Esophagus squamous epithelium (tissue), 4 donors: ENCODE results near the gene LRP8.
"Not testable (repeated sequence)": the region's sequence is repeated elsewhere in the genome, so short reads cannot be mapped to it uniquely, and the experiment has no call there.

Experiments
- POLR2A ChIP-seq, 4 donors: fragments of 450-650 bp; IDR thresholded peaks; one replicate each; pipeline ENCODE4 v1.6.1; 2017; ENCODE audit warnings: antibody characterized with exemption in 4 of 4, mild to moderate bottlenecking in 4 of 4, moderate library complexity in 3 of 4
- TF ChIP-seq, protein P1 (sequence below), 6 experiments: fragments of 450-650 bp in 4 of 6; fragments of 200-600 bp in 2 of 6; sonication (generic) in 2 of 6; IDR thresholded peaks; one replicate each; pipeline ENCODE4 v1.5.1; 2016 to 2019; ENCODE audit warnings: antibody characterized with exemption in 6 of 6, mild to moderate bottlenecking in 4 of 6, moderate library complexity in 4 of 6

GRCh38 chr1:53206083-53206685 lies 121.7 kb downstream of the LRP8 start:
- TF ChIP-seq, protein P1, sequence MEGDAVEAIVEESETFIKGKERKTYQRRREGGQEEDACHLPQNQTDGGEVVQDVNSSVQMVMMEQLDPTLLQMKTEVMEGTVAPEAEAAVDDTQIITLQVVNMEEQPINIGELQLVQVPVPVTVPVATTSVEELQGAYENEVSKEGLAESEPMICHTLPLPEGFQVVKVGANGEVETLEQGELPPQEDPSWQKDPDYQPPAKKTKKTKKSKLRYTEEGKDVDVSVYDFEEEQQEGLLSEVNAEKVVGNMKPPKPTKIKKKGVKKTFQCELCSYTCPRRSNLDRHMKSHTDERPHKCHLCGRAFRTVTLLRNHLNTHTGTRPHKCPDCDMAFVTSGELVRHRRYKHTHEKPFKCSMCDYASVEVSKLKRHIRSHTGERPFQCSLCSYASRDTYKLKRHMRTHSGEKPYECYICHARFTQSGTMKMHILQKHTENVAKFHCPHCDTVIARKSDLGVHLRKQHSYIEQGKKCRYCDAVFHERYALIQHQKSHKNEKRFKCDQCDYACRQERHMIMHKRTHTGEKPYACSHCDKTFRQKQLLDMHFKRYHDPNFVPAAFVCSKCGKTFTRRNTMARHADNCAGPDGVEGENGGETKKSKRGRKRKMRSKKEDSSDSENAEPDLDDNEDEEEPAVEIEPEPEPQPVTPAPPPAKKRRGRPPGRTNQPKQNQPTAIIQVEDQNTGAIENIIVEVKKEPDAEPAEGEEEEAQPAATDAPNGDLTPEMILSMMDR (IDR thresholded peaks at IDR 0.05) = not testable (repeated sequence)
- not testable (repeated sequence) for TF ChIP-seq POLR2A (IDR thresholded peaks at IDR 0.05)
